ENCODE results near the gene SMAGP.

DNA sequence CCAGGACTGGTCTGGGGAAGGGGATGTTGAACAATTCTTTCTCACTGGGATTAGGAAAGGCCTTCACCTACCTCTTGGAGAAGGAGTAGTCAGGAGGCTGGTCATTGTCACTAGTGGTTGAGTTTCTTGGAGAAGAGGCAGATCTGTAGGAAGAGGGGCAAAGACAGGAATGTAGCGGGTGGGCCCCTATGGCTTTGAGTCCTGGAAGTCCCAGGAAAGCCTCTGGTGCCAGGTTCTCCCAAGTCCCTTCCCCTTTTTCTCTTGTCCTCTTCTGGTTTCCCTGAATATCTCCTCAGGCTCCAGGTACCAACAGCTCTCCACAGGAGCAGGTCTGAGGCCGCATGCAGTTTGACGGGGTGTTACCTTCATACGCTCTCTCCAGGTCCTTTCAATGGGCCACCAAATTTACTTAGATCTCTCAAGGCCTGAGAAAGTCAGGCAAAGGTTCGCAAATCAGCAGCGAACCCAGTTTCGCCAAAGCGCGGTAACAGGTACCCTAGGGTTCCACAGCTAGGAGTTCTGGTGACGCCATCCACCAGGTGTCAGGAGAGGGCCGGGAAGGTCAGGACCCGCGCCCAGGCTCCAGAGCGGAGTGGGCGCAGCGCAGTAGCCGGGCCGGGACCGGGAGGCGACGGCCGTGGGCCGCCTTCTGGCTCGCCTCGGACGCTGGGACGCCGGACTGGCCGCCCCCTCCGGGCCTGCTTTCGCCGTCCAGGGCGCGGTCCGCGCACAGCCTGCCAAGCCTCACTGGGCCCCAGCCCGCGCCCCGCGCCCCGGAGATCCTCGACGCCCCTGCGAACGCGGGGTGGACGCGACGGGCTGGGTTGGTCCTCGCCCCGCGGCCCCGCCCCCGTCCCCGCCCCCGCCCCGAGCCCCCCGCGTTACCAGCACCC lies 795 bp downstream of the SMAGP start:
- no peak for TF ChIP-seq EZH2 (IDR thresholded peaks at IDR 0.05; ENCODE audit: low read length, unreplicated experiment)
- TF ChIP-seq CTCF (conservative IDR thresholded peaks at IDR 0.05; ENCODE audit: low read depth, low read length) = peak; percentile 56
- no peak for TF ChIP-seq EZH2phosphoT487 (IDR thresholded peaks at IDR 0.05; ENCODE audit: borderline replicate concordance, low read length)

All from PC-3 (cell line).